ENCODE data around the gene MOGAT2.
"Not testable (repeated sequence)": the region's sequence is repeated elsewhere in the genome, so short reads cannot be mapped to it uniquely, and the experiment has no call there.

Gene MOGAT2

DNA sequence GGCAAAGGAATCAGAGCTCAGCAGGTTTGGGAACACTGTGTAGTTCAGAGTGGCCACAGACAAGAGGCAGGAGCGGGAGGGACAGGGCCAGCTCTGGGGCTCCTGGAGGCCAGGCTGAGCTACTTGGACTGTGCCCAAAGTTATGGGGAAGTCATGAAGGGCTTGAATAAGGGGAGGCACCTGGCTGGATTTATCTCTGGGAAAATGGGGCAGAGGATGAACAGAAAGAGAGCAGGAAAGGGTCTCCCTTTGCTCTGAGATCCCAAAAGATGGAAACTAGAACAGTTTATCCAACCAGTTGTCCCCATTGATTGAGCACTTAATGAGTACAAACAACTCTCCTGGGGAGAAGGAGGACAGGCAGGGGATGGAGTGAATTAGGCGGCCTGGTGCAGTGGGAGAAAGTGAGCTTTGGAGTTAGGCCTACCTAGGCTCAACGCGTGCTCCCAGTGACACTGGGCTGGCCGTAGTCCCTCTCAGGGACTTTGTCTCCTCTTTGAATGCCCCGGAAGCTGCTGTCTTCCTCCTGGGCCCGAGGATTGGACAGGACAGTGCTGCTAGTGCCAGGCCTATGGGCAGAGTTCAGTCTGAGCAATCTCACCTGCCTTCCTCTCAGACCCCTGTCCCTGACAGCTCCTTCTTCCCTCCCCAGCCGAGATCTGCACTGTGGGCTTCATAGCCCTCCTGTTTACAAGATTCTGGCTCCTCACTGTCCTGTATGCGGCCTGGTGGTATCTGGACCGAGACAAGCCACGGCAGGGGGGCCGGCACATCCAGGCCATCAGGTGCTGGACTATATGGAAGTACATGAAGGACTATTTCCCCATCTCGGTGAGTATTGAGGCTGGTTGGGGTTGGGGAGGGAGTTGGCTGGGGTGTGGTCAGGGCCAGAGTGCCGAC, 2.0 kb downstream of the MOGAT2 start:
- DNase-seq, result no peak

DNA sequence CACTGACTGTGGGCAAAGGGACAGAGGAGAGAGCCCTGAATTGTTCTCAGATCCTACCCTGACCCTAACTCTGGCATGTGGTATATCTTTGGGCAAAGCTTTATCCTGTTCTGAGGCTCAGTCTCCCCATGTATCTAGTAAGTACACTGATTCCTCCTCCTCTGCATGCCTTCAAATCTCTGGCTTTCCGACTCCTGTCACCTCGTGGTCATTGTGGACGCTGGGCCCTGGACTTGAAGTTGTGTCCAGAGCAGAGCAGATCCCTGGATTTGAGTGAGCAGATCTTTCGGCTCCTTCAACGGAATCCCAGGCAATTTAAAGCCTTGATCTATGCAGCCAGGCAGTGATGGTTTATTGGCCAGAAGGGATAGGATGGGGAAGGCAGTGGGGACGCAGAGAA, 3.0 kb downstream of the MOGAT2 start:
- no peak for DNase-seq

DNA sequence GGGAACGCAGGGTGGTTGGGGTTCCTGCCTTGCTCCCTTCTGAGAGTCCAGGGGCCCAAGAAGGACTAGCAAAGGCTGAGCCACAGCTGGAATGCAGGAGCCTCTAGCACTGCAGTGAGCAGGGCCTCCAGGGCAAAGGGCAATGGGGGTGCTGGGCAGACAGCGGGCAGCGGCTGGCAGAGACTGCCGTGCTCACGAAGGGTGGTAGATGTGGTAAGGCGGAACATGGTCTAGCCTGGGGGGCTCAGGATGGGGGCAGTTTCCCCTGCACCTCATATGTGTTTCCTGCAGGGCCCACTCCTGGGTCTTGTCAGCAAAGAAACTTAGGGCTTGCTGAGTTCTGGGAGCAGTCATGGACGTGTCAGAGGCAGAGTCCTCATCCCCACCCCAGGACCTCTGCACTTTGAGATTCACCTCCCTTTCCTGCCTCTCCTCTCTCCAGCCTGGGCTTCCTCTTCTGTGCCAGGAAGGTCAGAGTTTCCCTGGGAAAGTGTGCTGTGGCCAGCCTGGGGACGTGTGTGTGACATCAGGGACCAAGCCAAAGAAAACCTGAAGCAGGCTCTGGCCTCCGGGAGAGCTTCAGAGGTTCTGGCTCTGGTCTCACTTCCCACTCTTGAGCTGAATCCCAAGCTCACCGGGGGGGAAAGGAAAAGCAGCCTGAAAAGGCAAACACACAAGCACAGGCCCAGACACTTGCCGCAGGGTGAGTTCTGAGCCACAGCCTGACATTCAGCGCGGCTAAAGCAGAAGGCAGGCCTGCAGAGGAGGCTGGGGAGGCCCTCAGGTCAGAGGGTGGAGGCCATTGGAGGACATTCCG, 4.4 kb downstream of the MOGAT2 start:
- no peak for DNase-seq

- DNase-seq, result no peak
These were observed 5.0 kb downstream of the MOGAT2 start for GRCh38 chr11:75722669-75723042.

GRCh38 chr11:75725547-75726320, 8.1 kb downstream of the MOGAT2 start:
- no peak for DNase-seq

- no peak for DNase-seq
These were observed 11.4 kb downstream of the MOGAT2 start for GRCh38 chr11:75728992-75729391.

DNA sequence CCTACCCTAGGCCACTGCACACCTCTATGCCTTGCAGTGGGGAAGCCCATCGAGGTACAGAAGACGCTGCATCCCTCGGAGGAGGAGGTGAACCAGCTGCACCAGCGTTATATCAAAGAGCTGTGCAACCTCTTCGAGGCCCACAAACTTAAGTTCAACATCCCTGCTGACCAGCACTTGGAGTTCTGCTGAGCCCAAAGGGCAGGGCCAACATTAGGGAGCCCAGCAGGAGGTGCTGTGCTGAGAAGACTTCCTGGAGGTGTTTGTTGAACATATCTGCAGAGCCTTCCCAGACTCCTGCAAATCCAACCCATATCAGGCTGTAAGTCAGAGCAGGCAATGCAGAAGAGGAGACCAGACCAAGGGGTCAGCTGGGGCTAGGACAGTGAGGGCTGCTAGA, 13.5 kb downstream of the MOGAT2 start:
- no peak for DNase-seq

- DNase-seq, result no peak
These were observed 15.4 kb downstream of the MOGAT2 start for GRCh38 chr11:75733071-75733430.

DNA sequence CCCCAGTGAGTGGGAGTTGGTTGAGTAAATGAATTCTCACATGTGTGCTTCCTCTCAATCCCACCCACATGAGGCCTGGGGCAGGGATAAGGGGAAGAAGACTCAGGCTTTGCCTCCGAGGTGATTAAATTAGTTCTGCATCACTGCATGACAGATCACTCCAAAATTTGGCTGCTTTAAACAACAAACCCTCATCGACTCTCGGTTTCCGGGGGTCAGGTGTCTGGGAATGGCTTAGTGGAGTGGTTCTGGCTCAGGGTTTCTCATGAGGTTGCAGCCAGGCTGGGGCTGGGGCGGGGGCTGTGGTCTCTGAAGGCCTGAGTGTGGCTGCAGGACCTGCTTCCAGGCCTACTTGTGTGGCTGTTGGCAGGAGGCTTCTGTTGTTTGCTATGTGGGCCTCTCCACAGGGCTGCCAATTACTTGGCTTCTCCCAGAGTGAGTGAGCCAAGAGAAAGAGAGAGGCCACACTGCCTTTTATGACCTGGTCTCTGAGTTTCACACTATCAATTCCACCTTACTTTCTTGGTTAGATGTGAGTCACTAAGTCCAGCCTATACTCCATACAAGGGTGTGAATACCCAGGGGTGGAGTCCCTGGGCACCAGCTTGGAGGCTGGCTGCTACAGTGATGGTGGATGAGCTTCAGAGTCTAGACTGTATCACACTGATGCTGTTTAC, 15.9 kb downstream of the MOGAT2 start:
- no peak for DNase-seq

DNA sequence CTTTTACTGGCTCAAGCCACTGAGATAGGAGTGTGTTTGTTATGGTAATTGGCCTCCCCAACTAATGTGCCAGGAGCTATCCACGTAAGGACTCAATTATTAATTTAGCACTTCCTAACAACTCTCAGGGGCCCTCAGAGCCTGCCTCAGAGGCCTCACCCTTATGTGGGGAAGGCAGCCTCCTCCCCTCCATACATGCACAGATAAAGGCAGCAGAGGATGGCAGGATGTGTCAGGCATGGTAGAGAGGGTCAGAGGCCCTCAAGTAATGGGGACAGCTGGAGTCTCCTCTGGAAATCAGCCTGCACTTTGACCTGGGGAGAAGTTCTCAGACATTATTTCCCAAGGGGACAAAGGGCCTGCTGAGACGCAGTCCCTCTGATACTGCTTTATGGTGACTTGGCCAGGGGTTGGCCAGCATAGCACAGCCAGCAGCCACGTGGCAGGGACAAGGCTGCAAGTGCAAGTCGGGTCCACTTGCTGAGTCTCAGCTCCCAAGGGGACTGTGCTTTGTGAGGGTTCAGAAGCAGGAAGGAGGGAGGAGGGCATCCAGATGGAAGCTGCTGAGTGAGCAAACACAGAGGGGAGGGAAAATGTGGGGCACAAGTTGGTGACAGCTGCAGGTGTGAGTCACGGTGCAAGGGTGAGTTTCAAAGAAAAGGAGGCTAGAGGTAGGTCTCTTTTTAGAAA, 17.0 kb downstream of the MOGAT2 start:
- DNase-seq, result no peak

DNA sequence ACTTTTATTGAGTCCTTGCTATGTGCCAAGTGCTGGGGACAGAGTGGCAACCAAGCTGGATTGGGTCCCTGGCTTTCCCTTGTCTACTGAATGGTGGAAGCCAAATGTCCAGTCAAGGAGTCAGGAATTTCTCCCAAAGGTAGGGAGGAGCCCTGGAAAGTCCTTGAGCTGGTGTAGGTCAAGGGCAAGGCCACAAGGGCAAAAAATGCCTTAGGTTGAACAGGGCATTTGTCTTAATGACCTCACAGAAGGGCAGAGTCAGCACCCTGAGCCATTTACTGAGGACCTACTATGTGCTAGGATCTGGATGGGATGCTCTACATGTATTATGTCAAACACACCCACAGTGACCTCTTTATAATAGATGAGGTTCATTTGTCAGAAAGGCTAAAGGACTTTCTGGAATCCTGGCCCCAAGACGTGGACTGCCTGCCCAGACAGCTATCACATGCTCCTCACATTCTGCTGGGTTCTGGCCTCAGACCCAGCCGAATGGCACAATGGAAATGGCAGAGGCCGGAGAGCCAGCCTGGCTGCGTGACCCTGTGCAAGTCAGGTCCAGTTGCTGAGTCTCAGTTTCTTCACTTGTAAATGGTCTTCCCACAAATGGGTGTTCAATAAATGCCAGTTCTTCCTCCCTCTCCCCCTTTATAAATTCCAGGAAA, 17.7 kb downstream of the MOGAT2 start:
- no peak for DNase-seq

GRCh38 chr11:75737314-75737713, 19.7 kb downstream of the MOGAT2 start:
- no peak for DNase-seq

DNA sequence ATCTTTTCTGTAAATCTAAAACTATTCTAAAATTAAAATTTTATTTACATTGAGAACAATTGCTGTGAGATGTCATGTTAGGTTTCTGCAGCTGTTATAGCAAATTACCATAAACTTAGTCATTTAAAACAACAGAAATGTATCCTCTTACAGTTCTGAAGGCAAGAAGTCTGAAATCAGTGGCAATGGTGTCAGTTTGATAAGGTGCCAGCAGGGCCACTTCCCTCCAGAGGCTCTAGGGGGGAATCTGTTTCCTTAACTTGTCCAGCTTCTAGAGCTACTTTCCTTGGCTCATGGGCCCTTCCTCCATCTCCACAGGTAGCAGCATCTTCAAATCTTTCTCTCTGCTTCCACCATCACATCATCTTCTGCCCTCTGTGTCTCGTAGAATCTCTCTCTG, 23.0 kb downstream of the MOGAT2 start:
- no peak for DNase-seq

GRCh38 chr11:75743159-75743558, 25.5 kb downstream of the MOGAT2 start:
- DNase-seq, result not testable (repeated sequence)

DNA sequence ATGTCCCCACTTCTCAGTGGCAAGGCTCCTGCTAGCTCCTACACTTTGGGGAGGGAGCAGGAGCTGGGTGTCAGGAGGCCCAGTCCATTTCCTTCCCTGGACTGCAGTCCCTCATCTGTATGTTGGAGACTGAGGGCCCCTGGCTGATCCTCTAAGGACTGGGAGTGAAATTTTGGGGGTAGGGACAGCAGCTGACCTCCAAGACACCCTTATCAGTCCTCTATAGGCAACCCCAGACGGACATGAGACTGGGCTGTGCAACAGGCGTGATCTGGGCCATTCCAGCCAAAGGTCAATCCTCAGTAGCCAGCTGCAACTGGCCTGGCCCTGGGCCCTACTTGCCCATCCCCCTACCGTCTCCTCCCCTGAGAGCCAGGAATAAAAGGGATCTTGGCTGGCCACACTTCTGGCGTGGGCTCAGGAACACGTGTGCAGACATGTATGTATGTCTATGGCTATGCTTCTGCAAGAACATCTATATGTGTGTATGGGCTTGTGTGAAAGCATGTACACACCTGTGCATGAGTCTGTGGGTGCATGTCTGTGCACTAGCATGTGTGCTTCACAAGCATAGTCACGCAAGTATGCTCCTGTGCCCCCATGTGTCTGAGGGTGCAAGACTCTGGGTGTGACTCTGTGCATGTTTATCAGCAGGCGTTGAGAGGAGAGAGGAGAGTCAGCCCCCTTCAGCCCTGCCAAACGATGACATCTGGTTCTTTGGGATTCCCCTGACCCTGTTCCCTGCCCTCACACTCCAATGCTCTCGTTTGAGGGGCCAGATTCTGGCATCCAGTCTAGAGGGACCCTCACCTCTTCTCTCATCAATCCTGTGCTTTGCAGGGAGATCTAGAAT, 26.3 kb downstream of the MOGAT2 start:
- DNase-seq, result no peak

DNA sequence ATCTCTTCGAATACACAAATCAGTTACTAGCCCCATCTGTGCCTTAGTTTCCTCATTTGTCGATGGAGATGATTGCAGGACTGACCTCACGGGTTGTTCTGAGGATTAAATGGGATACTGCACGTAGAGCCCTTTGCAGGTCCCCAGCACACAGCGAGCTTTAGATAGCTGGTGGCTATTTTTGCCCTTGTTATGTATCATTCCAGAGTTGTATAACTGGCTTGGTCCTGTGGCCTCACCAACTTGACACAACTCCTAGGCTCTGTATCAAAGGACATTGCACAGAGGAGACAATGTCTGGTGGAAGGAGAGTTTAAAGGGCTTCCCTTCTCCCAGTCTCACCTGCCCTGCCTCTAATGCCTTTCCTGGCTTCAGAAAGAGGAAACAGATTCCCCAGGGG, 28.2 kb downstream of the MOGAT2 start:
- DNase-seq, result no peak

GRCh38 chr11:75748729-75749273, 31.2 kb downstream of the MOGAT2 start:
- not testable (repeated sequence) for DNase-seq

DNA sequence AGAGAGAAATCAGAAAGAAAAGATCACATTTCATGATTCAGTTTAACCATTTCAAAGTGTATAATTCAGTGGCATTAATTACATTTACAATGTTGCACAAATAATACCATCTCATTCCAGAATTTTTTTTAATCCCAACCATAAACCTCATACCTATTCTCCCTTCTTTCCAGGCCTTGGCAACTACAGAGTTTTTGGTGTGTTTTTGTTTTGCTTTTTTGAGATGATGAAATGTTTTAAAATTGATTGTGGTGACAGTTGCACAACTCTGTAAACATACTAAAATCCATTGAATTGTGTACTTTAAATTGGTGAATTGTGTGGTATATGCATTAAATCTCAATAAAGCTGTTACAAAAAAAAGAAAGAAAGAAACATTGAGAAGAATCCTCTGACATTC, 37.3 kb downstream of the MOGAT2 start:
- not testable (repeated sequence) for DNase-seq

DNA sequence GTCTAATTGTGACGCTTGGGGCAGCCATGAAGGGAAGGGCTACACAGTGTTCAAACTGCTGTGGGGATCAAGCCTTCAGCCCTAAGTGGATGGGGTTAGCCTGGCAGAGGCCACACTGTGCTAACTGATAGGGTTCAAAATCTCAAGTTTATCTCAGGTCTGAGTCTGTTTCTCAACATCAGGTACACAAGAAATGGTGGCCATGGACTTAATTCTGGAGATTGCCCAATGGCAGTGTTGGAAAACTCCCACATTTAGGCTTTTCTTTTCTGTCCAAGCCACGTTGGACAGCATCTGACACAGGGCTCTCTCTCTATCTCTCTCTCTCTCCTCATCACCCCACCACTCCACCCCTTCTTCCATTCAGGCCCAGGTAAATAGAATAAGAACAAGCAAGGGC, 40.0 kb downstream of the MOGAT2 start:
- no peak for DNase-seq

- no peak for DNase-seq
These were observed 42.2 kb downstream of the MOGAT2 start for GRCh38 chr11:75759832-75760231.
